Central memory CD8-positive, alpha-beta T cell (primary cell): ENCODE measurements around the gene CD160.
A peak's percentile ranks its signal among the peaks of the same experiment; 100 is the strongest.
"Not testable (repeated sequence)": the region's sequence is repeated elsewhere in the genome, so short reads cannot be mapped to it uniquely, and the experiment has no call there.

ENCODE experiments used
- ATAC-seq: fragments of 150-1000 bp; cut with Tn5 transposase; replicated peaks from 2 replicates; pipeline ENCODE4 v1.10.0; 2022; ENCODE audit warnings: mild to moderate bottlenecking, moderate FRiP score, moderate number of reproducible peaks; ENCODE audit not compliant: poor library complexity, severe bottlenecking; ENCODE audit errors: extremely low read depth
- DNase-seq, 2 donors: peaks; one replicate each; pipeline ENCODE4 v3.0.0; 2021; ENCODE audit warnings: low spot score in 2 of 2
- H3K27ac Mint-ChIP-seq: one replicate; pipeline ENCODE4 v1.8.0; 2022; ENCODE audit warnings: low read depth, mild to moderate bottlenecking, moderate library complexity, mixed read lengths
- H3K27me3 Mint-ChIP-seq: one replicate; pipeline ENCODE4 v1.8.0; 2022; ENCODE audit warnings: mixed read lengths
- H3K36me3 Mint-ChIP-seq: one replicate; pipeline ENCODE4 v1.8.0; 2022; ENCODE audit warnings: mild to moderate bottlenecking, moderate library complexity, mixed read lengths; ENCODE audit not compliant: insufficient read depth
- H3K4me1 Mint-ChIP-seq: one replicate; pipeline ENCODE4 v1.8.0; 2022; ENCODE audit warnings: mixed read lengths
- H3K4me3 Mint-ChIP-seq: one replicate; pipeline ENCODE4 v1.8.0; 2022; ENCODE audit warnings: mild to moderate bottlenecking, moderate library complexity, mixed read lengths
- H3K9me3 Mint-ChIP-seq: one replicate; pipeline ENCODE4 v1.8.0; 2022; ENCODE audit warnings: mixed read lengths

CD160 gene

DNA sequence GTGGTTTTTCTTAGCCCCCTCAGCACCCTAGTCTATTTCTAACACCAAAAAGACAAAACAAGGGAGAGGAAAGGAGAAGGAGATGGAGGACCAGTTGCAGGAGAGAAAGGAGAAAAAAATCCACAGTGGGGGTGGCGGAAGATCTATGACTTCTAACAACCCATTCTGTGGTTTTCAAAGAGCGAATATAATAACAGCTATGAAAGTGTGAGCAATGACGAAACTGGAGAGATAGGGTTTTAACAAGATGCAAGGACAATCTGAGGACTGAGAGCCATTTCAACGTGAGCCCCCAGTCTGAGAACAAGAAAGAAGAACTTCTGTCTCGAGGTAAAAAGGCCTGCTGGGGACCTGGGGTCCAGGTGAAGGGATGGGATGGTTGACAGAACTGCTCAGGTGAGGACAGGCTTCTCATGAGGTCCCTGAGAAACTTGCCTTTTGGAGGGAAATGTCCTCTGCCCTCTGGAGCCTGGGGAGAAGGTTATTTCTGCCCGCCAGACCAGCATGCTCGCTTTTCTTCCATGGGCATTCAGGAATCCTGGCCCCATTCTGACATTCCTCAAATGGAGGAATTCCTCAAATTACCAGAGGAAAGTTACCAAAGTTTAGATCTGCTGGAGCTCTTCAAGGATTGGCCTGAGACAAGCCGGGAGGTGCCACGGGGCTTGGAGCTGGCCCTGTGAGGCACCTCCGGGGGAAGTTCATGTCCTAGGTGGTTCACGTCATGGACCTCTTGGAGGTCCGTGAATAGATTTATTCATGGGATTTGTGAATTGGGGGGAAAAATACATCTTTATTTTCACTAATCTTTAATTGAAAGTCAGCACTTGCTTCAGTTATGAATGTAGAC, at the start of gene CD160:
TSS of gene CD160 (plus strand) at position 270 of the 850 bp plus-strand sequence. CDS start 8,829 bp downstream, outside the sequence.
- no peaks in the 10 kb centered on the region for H3K27me3 Mint-ChIP-seq
- peak; percentile 48 for ATAC-seq

DNA sequence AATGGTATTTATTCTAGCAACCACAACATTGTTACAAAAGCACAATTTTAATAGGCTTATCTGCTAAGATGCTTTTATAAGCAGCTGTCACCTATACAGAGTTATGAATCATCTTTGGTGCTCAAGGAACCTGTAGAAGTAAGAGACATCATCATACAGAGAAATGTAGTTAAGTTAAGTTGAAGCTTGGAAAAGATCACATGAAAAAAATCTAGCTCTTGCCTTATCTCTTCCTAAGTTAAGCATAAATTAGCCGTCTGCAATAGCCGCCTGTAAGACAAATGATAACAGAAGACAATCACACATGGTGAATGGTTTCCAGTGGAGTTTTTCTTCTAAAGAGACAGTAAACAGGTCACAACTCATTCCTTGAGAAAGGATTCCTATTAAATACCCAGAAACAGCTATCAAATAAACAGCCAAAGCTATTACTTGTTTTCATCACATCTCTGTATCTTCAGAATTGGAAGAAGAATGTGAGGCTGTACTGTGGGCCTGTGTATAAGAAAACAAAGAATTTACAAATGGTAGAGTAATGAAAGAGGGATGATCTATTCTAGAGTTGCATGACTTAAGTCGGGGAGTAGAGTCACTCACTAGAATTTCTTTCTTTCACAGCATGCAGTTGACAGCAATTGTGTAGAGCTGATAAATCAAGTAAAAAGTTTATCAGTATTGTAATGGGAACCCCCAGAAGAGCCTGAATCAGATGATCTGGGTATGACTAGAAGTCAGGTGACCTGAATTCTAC, 48.1 kb upstream of the CD160 start:
- H3K4me1 Mint-ChIP-seq = peaks cover 11% of the 10 kb centered on the region
- H3K36me3 Mint-ChIP-seq, H3K4me3 Mint-ChIP-seq, ATAC-seq, H3K27ac Mint-ChIP-seq, H3K9me3 Mint-ChIP-seq, DNase-seq, H3K27me3 Mint-ChIP-seq: not testable (repeated sequence)

More for the DNA sequence above, at the start of gene CD160:
- H3K9me3 Mint-ChIP-seq = no peaks in the 10 kb centered on the region
- peak within 1 kb of the TSS; percentile 59 for H3K27ac Mint-ChIP-seq
- peak within 1 kb of the TSS; percentile 68 for H3K4me3 Mint-ChIP-seq
- H3K4me1 Mint-ChIP-seq = peaks cover 59% of the 10 kb centered on the region
- DNase-seq = no peak
- H3K36me3 Mint-ChIP-seq = peaks cover 9% of the 10 kb centered on the region

DNA sequence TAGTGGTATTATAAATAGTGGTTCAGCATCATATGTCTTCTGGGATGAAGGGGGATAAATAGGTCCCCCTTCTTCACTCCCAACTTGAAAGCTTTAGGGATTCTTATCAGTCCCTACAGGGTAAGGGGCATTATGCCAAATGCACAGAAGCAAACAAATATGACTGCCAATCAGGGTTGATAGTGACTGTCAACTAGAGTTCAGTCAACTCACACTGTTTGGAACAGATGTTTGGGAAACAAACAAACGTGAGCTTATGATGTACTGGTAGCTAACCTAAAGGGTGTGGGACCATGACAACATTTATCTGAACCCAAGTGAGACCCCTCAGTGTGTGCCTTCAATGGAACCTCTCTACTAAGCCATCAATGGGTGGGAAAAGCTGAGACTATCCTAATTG, 46.1 kb upstream of the CD160 start:
- not testable (repeated sequence) for H3K36me3 Mint-ChIP-seq, H3K27ac Mint-ChIP-seq, ATAC-seq, H3K9me3 Mint-ChIP-seq, H3K27me3 Mint-ChIP-seq, DNase-seq, H3K4me3 Mint-ChIP-seq
- peaks cover 11% of the 10 kb centered on the region for H3K4me1 Mint-ChIP-seq

- H3K27ac Mint-ChIP-seq, H3K36me3 Mint-ChIP-seq, H3K4me3 Mint-ChIP-seq, H3K9me3 Mint-ChIP-seq, ATAC-seq, DNase-seq, H3K27me3 Mint-ChIP-seq: not testable (repeated sequence)
- H3K4me1 Mint-ChIP-seq = peaks cover 17% of the 10 kb centered on the region
Observed at GRCh38 chr1:145684858-145685257, 34.4 kb upstream of the CD160 start.

DNA sequence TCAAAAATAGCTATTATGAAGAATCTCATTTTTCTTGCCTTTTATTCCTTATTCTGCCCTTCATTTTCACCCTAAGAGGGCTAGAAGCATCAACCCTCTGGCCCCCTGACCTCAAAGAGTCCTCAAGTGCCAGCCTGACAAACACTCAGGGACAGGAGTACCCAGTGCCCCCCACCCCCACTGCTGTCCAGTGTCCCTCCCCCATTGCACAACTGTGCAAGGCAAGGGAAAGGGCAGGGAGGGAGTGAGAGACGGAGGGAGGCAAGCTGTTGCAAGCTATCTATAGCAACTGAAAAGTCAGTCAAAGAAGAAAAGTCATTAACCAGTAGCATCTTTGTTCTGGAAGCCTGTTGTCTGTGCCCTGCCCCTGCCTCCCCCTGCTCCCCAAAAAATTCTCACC, 33.2 kb upstream of the CD160 start:
- H3K4me1 Mint-ChIP-seq = peaks cover 28% of the 10 kb centered on the region
- H3K27ac Mint-ChIP-seq, H3K4me3 Mint-ChIP-seq, ATAC-seq, DNase-seq, H3K36me3 Mint-ChIP-seq, H3K27me3 Mint-ChIP-seq, H3K9me3 Mint-ChIP-seq: not testable (repeated sequence)

DNA sequence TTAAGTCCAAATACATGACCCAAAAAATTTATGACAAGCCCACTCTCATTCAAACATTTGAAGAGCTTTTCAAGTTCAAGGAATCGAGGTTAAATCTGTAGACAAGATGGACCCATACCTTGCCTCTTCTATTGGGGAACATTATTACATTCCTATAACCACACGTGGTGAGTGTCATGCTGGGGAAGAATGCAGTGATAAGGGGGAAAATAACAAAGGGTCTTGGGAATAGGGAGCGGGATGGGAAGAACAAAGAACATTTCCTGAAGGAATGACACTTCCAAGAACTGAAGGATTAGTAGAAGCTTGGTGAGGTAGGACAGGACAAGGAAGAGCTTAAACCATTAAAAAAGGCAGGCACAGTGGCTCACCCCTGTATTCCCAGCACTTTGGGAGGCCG, 31.0 kb upstream of the CD160 start:
- Mint-ChIP-seq H3K27ac (no peak overlapping the region), H3K4me3 (no peak overlapping the region), H3K27me3 (no peaks in the 10 kb centered on the region), H3K36me3 (no peaks in the 10 kb centered on the region), H3K9me3 (no peaks in the 10 kb centered on the region), H3K4me1 (peaks cover 34% of the 10 kb centered on the region)
- no peak for ATAC-seq
- no peak for DNase-seq

GRCh38 chr1:145688924-145689323, 30.4 kb upstream of the CD160 start:
- Mint-ChIP-seq H3K4me3 (peak overlapping the region; percentile 60), H3K36me3 (no peaks in the 10 kb centered on the region), H3K27me3 (no peaks in the 10 kb centered on the region), H3K4me1 (peaks cover 37% of the 10 kb centered on the region), H3K27ac (peak overlapping the region; percentile 45), H3K9me3 (no peaks in the 10 kb centered on the region)
- ATAC-seq (no peak), DNase-seq (no peak)

DNA sequence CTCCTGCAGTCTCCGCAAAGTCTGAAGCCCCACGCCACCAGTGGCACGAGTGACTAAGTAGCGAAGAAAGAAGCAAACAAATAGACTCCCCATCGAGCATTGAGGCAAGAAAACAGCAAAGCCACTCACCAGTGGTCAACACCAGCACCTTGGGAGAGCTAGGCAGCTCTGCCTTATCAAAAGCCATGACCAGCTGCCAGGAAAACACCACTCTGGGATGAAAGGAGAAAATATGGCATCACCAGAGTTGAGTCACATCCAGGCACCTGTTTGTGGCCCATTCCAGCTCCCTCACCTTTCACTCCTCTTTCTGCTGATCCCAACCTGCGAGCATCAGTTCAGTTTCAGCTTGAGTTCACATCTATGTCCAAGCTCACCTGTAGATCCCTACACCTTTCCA, 29.4 kb upstream of the CD160 start:
- Mint-ChIP-seq H3K4me3 (peak overlapping the region; percentile 60), H3K27me3 (no peaks in the 10 kb centered on the region), H3K36me3 (no peaks in the 10 kb centered on the region), H3K4me1 (peaks cover 41% of the 10 kb centered on the region), H3K9me3 (no peaks in the 10 kb centered on the region), H3K27ac (peak overlapping the region; percentile 45)
- ATAC-seq (peak; percentile 1), DNase-seq (no peak)

DNA sequence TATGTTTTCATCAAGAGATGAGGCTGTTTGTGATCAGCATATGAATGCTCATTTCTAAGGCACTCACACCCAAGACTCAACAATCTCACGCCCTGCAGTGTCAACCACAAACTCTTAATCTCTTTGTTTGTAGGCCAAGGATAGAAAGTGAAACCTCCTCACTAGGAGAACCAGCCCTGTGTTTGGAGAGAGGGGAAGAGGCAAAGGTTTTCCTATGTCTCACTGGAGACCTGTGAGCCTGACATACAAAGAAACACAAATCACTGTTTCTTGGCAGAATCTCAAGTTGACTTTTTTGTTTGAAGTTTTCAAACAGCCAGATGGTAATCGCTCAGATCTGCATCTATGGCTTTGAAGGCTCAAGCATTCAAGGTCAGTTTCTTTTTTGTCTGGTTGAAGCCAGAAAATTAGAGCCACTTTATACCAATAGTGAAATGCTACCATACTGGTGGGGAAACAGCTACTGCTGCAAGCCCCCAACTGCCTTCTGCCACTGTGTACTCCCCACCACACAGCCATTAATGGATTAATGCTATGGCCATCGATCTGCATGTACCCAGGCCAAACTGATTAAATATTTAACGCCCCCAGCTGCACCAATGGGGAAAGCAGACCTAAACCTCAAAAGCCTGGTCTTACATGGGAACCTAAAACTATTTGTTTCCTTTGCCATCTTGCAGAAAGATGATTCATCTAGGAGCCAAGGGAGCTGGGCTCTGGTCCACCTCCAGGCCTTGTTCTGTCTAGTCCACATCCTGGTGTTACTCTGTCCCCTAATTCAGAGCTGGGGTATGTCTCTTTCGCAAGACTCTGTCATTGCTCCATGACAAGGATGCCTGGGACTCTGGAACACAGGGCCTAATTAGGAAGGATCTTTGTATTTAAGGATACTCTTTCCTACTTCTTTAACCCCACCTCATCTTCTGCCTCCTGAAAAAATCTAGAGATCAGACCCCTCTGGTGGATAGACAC, 28.4 kb upstream of the CD160 start:
- ATAC-seq = peak; percentile 98

DNA sequence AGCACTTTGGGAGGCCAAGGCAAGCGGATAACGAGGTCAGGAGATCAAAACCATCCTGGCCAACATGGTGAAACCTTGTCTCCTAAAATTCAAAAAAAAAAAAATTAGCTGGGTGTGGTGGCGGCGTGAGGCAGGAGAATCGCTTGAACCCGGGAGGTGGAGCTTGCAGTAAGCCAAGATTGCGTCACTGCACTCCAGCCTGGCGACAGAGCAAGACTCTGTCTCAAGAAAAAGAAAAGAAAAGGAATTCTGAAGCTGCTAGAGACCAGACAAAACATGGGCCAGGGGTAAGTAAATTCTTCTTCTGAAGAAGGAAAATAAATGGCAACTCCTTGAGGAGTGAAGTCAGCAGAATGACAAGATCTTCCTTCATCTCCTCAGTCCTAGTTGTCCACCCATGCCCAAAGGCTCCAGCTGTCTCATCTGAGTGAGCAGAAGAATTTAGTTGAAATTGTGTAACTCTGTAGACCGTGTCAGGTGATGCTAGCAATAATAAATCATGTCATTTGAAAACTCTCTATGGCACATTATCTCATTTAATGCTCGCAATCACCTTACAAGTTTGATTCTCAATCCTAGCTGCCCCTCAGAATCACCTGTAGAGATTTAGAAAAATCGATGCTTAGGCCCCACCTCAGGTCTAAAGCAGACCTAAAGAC, 26.4 kb upstream of the CD160 start:
- DNase-seq (no peak), ATAC-seq (no peak)
- no peaks in the 10 kb centered on the region for H3K36me3 Mint-ChIP-seq
- H3K4me3 Mint-ChIP-seq = no peak overlapping the region
- peaks cover 41% of the 10 kb centered on the region for H3K4me1 Mint-ChIP-seq
- no peaks in the 10 kb centered on the region for H3K27me3 Mint-ChIP-seq
- H3K9me3 Mint-ChIP-seq = no peaks in the 10 kb centered on the region
- no peak overlapping the region for H3K27ac Mint-ChIP-seq

More for the DNA sequence above, 28.4 kb upstream of the CD160 start:
- Mint-ChIP-seq H3K4me3 (peak overlapping the region; percentile 60), H3K27me3 (no peaks in the 10 kb centered on the region), H3K36me3 (no peaks in the 10 kb centered on the region), H3K9me3 (no peaks in the 10 kb centered on the region), H3K27ac (peak overlapping the region; percentile 45), H3K4me1 (peaks cover 41% of the 10 kb centered on the region)
- peak in 1 of 2 donors; percentile 40 for DNase-seq

GRCh38 chr1:145695821-145696629, 23.3 kb upstream of the CD160 start:
- no peak overlapping the region for H3K27ac Mint-ChIP-seq

More at GRCh38 chr1:145695821-145696629, 23.3 kb upstream of the CD160 start:
- Mint-ChIP-seq H3K4me3 (no peak overlapping the region), H3K4me1 (peaks cover 14% of the 10 kb centered on the region), H3K36me3 (peaks cover 2% of the 10 kb centered on the region), H3K27me3 (no peaks in the 10 kb centered on the region), H3K9me3 (no peaks in the 10 kb centered on the region)
- ATAC-seq (no peak), DNase-seq (no peak)
